Neutrophil (primary cell): Measurements from ENCODE around the gene FGF18.
"Not testable (repeated sequence)": the region's sequence is repeated elsewhere in the genome, so short reads cannot be mapped to it uniquely, and the experiment has no call there.

Experiments used
- H3K27ac ChIP-seq: fragments of 200-600 bp; sonication (generic); 2 replicates; pipeline ENCODE4 v1.5.1; 2016; ENCODE audit warnings: mild to moderate bottlenecking, moderate library complexity
- H3K27me3 ChIP-seq: fragments of 200-600 bp; sonication (generic); 2 replicates; pipeline ENCODE4 v1.6.0; 2016; ENCODE audit warnings: mild to moderate bottlenecking
- H3K36me3 ChIP-seq: fragments of 200-600 bp; sonication (generic); 2 replicates; pipeline ENCODE4 v1.5.1; 2017
- H3K4me1 ChIP-seq, 2 experiments: fragments of 200-600 bp in 1 of 2; sonication (generic) in 1 of 2; 1 replicate in 1 of 2; 2 replicates in 1 of 2; pipeline versions ENCODE4 v1.5.1 to v1.6.1; 2013 to 2016; ENCODE audit warnings: low read depth in 1 of 2, low read length in 1 of 2, mild to moderate bottlenecking in 1 of 2, moderate library complexity in 1 of 2; ENCODE audit not compliant: control insufficient read depth in 1 of 2, insufficient read depth in 1 of 2
- H3K4me3 ChIP-seq, 2 experiments: fragments of 200-600 bp in 1 of 2; sonication (generic) in 1 of 2; 1 replicate in 1 of 2; 2 replicates in 1 of 2; pipeline ENCODE4 v1.5.1; 2013 to 2016; ENCODE audit warnings: low read depth in 1 of 2, low read length in 1 of 2, mild to moderate bottlenecking in 1 of 2, moderate library complexity in 1 of 2
- H3K9me3 ChIP-seq: fragments of 200-600 bp; sonication (generic); 2 replicates; pipeline ENCODE4 v1.5.1; 2016
- CTCF ChIP-seq: fragments of 200-600 bp; sonication (generic); IDR thresholded peaks from 2 replicates; pipeline ENCODE4 v1.5.1; 2016; ENCODE audit warnings: antibody characterized with exemption

FGF18 gene

GRCh38 chr5:171495122-171495700, 75.8 kb downstream of the FGF18 start:
- TF ChIP-seq CTCF, result no peak
- Histone ChIP-seq H3K9me3 (no peaks in the 10 kb centered on the region), H3K27me3 (peaks cover 13% of the 10 kb centered on the region), H3K27ac (no peak overlapping the region), H3K36me3 (no peaks in the 10 kb centered on the region), H3K4me1 (no peaks in the 10 kb centered on the region), H3K4me3 (no peak overlapping the region)

- no peak for TF ChIP-seq CTCF
- no peak overlapping the region for H3K4me3 ChIP-seq
- H3K27me3 ChIP-seq, result peaks cover 13% of the 10 kb centered on the region
- H3K36me3 ChIP-seq, result no peaks in the 10 kb centered on the region
- no peaks in the 10 kb centered on the region for H3K9me3 ChIP-seq
- no peaks in the 10 kb centered on the region for H3K4me1 ChIP-seq
- H3K27ac ChIP-seq, result no peak overlapping the region
These were observed 77.0 kb downstream of the FGF18 start for GRCh38 chr5:171496456-171496855.

- H3K36me3 ChIP-seq, H3K9me3 ChIP-seq, H3K4me1 ChIP-seq, H3K4me3 ChIP-seq, H3K27ac ChIP-seq: not testable (repeated sequence)
- H3K27me3 ChIP-seq, result peaks cover 13% of the 10 kb centered on the region
These were observed 78.0 kb downstream of the FGF18 start for GRCh38 chr5:171497494-171497893.

- peaks cover 13% of the 10 kb centered on the region for H3K27me3 ChIP-seq
- no peak for TF ChIP-seq CTCF
- no peaks in the 10 kb centered on the region for H3K4me1 ChIP-seq
- H3K36me3 ChIP-seq, result no peaks in the 10 kb centered on the region
- no peaks in the 10 kb centered on the region for H3K9me3 ChIP-seq
- no peak overlapping the region for H3K4me3 ChIP-seq
- H3K27ac ChIP-seq, result no peak overlapping the region
These were observed 78.7 kb downstream of the FGF18 start for GRCh38 chr5:171498166-171498565.

- Histone ChIP-seq H3K4me3 (no peak overlapping the region), H3K27me3 (peaks cover 6% of the 10 kb centered on the region), H3K27ac (no peak overlapping the region), H3K36me3 (no peaks in the 10 kb centered on the region), H3K9me3 (no peaks in the 10 kb centered on the region), H3K4me1 (no peaks in the 10 kb centered on the region)
- no peak for TF ChIP-seq CTCF
These were observed 80.2 kb downstream of the FGF18 start for GRCh38 chr5:171499611-171500010.

- Histone ChIP-seq H3K9me3 (no peaks in the 10 kb centered on the region), H3K27ac (no peak overlapping the region), H3K27me3 (no peaks in the 10 kb centered on the region), H3K4me1 (no peaks in the 10 kb centered on the region), H3K36me3 (no peaks in the 10 kb centered on the region), H3K4me3 (no peak overlapping the region)
- TF ChIP-seq CTCF, result no peak
These were observed 86.1 kb downstream of the FGF18 start for GRCh38 chr5:171505473-171506043.
